SK-N-MC (cell line): ENCODE measurements around the gene ADAMTS19.

Experiments
- DNase-seq: peaks from one replicate; pipeline ENCODE4 v3.0.0-alpha.2; 2011; ENCODE audit warnings: low read depth, low spot score
- H3K27ac ChIP-seq: fragments of 200-600 bp; sonication (generic); 2 replicates; pipeline ENCODE4 v1.5.1; 2016; ENCODE audit warnings: mixed run types
- H3K36me3 ChIP-seq: fragments of 200-600 bp; sonication (generic); 2 replicates; pipeline ENCODE4 v1.6.1; 2017; ENCODE audit warnings: antibody characterized with exemption, low read length, mixed read lengths; ENCODE audit not compliant: insufficient read depth
- H3K4me3 ChIP-seq: fragments of 200-600 bp; sonication (generic); 2 replicates; pipeline ENCODE4 v1.5.1; 2016
- H3K9ac ChIP-seq: fragments of 200-600 bp; sonication (generic); 2 replicates; pipeline ENCODE4 v1.8.0; 2017; ENCODE audit warnings: mixed run types, mixed read lengths; ENCODE audit not compliant: insufficient read length
- H3K9me3 ChIP-seq: fragments of 200-600 bp; sonication (generic); 2 replicates; pipeline ENCODE4 v1.6.1; 2017; ENCODE audit warnings: low read depth, mild to moderate bottlenecking, antibody characterized with exemption, low read length, moderate library complexity, mixed read lengths
- EZH2 ChIP-seq: fragments of 200-600 bp; sonication (generic); IDR thresholded peaks from one replicate; pipeline ENCODE4 v1.6.1; 2017; ENCODE audit warnings: antibody characterized with exemption
- FOXP2 ChIP-seq: optimal IDR thresholded peaks from 2 replicates; pipeline ENCODE3; 2011; ENCODE audit warnings: mild to moderate bottlenecking, moderate library complexity; ENCODE audit not compliant: insufficient read depth; ENCODE audit errors: extremely low read length, control extremely low read depth
- POLR2AphosphoS5 ChIP-seq: IDR thresholded peaks from 2 replicates; pipeline ENCODE4 v1.6.1; 2012; ENCODE audit warnings: mild to moderate bottlenecking, low read depth, low read length, borderline replicate concordance

Gene ADAMTS19

GRCh38 chr5:129739773-129740172 is 279.7 kb downstream of the ADAMTS19 start:
- DNase-seq: no peak
- no peak overlapping the region for H3K4me3 ChIP-seq
- H3K36me3 ChIP-seq: no peaks in the 10 kb centered on the region
- H3K27ac ChIP-seq: no peak overlapping the region
- H3K9me3 ChIP-seq: no peaks in the 10 kb centered on the region
- no peak overlapping the region for H3K9ac ChIP-seq
- TF ChIP-seq EZH2 (no peak), FOXP2 (no peak), POLR2AphosphoS5 (no peak)

DNA sequence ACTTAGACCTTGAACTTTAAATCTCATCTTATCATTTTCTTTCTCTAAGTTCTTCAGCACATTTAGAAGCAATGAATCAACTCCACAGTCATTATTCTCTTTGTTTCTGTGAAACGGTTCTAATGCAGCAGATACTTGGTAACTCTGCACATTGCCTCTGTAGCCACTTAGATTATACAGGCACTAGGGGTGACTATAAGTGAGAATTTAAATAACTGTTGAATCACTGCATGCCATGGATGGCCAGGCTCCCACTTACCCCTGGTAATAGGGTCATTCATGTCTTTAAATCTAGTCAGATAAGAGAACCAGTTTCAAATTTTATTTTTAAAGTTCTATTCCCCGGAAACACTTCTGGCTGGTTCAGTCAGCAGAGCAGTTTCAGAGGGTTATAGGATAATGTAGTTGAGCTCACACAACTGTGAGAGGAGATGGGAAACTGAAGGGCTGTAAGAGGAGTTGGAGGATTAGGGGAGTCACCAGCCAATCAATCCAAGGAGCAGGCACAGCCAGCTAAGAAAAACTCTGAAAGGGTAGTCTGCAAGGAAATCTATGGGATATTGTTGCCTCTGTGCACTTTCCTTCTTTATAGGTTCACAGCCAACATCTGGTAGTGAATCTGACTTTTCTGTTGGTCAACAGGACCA is 283.6 kb downstream of the ADAMTS19 start:
- Histone ChIP-seq H3K9ac (no peak overlapping the region), H3K4me3 (no peak overlapping the region), H3K27ac (no peak overlapping the region), H3K36me3 (no peaks in the 10 kb centered on the region), H3K9me3 (no peaks in the 10 kb centered on the region)
- no peak for TF ChIP-seq FOXP2
- TF ChIP-seq POLR2AphosphoS5: no peak
- no peak for TF ChIP-seq EZH2
- no peak for DNase-seq

DNA sequence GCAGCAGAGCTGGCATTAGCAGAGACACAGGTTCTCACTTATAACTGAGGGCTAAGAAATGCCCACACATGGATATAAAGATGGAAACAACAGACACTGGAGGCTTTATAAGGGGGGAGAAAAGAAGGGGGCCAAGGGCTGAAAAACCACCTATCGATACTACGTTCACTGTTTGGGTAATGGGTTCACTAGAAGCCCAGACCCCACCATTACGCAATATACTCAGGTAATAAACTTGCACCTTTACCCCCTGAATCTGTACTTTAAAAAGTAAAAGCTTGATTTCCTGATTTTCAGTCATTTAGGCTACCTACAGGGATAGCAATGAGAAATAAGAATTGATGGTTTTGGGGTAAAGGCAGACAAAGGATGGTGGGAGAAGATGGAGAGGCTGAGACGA is 285.9 kb downstream of the ADAMTS19 start:
- no peak for TF ChIP-seq EZH2
- TF ChIP-seq POLR2AphosphoS5: no peak
- TF ChIP-seq FOXP2: no peak
- Histone ChIP-seq H3K4me3 (no peak overlapping the region), H3K9me3 (no peaks in the 10 kb centered on the region), H3K36me3 (no peaks in the 10 kb centered on the region), H3K27ac (no peak overlapping the region), H3K9ac (no peak overlapping the region)
- DNase-seq: no peak

- H3K27ac ChIP-seq: no peak overlapping the region
- no peak for TF ChIP-seq FOXP2
- TF ChIP-seq EZH2: no peak
- TF ChIP-seq POLR2AphosphoS5: no peak
- H3K9me3 ChIP-seq: no peaks in the 10 kb centered on the region
- DNase-seq: no peak
- no peak overlapping the region for H3K4me3 ChIP-seq
- no peak overlapping the region for H3K9ac ChIP-seq
- no peaks in the 10 kb centered on the region for H3K36me3 ChIP-seq
These were observed 286.8 kb downstream of the ADAMTS19 start for GRCh38 chr5:129746876-129747275.

- no peaks in the 10 kb centered on the region for H3K36me3 ChIP-seq
- DNase-seq: no peak
- H3K27ac ChIP-seq: no peak within 1 kb of the TSS
- TF ChIP-seq EZH2: no peak
- TF ChIP-seq POLR2AphosphoS5: no peak
- no peak for TF ChIP-seq FOXP2
- H3K4me3 ChIP-seq: no peak within 1 kb of the TSS
- no peak within 1 kb of the TSS for H3K9ac ChIP-seq
- no peaks in the 10 kb centered on the region for H3K9me3 ChIP-seq
These were observed 287.7 kb downstream of the ADAMTS19 start, which contains the start of gene MINAR2 for GRCh38 chr5:129747572-129748407. TSS of gene MINAR2 (plus strand) at chr5:129748094. CDS start at chr5:129748191, 97 bp downstream.

GRCh38 chr5:129748913-129749880 is 289.1 kb downstream of the ADAMTS19 start:
- no peaks in the 10 kb centered on the region for H3K9me3 ChIP-seq
- no peaks in the 10 kb centered on the region for H3K36me3 ChIP-seq
- DNase-seq: no peak
- no peak overlapping the region for H3K4me3 ChIP-seq
- H3K27ac ChIP-seq: no peak overlapping the region
- no peak for TF ChIP-seq POLR2AphosphoS5
- TF ChIP-seq EZH2: no peak
- no peak for TF ChIP-seq FOXP2
- no peak overlapping the region for H3K9ac ChIP-seq

GRCh38 chr5:129760636-129761325 is 300.7 kb downstream of the ADAMTS19 start:
- TF ChIP-seq EZH2 (no peak), FOXP2 (no peak), POLR2AphosphoS5 (no peak)
- Histone ChIP-seq H3K9me3 (no peaks in the 10 kb centered on the region), H3K4me3 (no peak overlapping the region), H3K9ac (no peak overlapping the region), H3K36me3 (no peaks in the 10 kb centered on the region), H3K27ac (no peak overlapping the region)
- no peak for DNase-seq

DNA sequence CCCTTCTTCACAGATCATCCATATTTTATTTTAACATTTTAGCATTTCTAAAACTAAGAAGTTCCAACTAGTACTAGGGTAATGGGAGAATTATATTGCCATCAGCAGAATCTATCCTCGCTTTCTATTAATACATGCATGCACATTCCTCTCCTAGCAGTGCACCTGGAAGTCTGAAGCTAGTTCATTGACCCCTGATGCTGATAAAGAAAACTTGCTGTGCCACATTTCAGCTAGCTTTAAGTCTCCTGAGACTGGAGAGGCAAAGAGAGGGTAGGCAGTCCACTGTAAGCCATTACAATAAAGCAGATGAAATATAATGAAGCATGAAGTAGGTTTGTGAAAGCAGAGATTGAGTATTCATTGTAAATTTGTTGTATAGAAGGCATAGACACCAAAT is 303.6 kb downstream of the ADAMTS19 start:
- DNase-seq: no peak
- no peak for TF ChIP-seq FOXP2

More for the DNA sequence above, 303.6 kb downstream of the ADAMTS19 start:
- Histone ChIP-seq H3K9ac (no peak overlapping the region), H3K9me3 (no peaks in the 10 kb centered on the region), H3K27ac (no peak overlapping the region), H3K4me3 (no peak overlapping the region), H3K36me3 (no peaks in the 10 kb centered on the region)
